NT2/D1 (cell line): ENCODE measurements around the gene AFF3.

ENCODE experiments used
- SUZ12 ChIP-seq: IDR thresholded peaks from 2 replicates; pipeline ENCODE4 v1.6.1; 2011; ENCODE audit not compliant: insufficient read length, insufficient read depth; ENCODE audit errors: extremely low read depth
- YY1 ChIP-seq: IDR thresholded peaks from 2 replicates; pipeline ENCODE4 v1.6.1; 2011; ENCODE audit not compliant: insufficient read length, insufficient read depth

GRCh38 chr2:100166701-100167100, 24.3 kb upstream of the AFF3 start:
- no peak for TF ChIP-seq YY1
- no peak for TF ChIP-seq SUZ12
